OCI-LY1 (cell line): ENCODE results near the gene MYRF.

Experiments
- H2AFZ ChIP-seq: fragments of 200-600 bp; sonication (generic), shearing (Covaris generic); 2 replicates; pipeline ENCODE4 v1.6.0; 2014; ENCODE audit warnings: antibody characterized with exemption, mild to moderate bottlenecking, low read length
- H3F3A ChIP-seq: fragments of 200-600 bp; sonication (generic), shearing (Covaris generic); 2 replicates; pipeline ENCODE4 v1.6.0; 2014; ENCODE audit warnings: mild to moderate bottlenecking, antibody characterized with exemption, low read length, moderate library complexity; ENCODE audit not compliant: insufficient read depth
- H3K27ac ChIP-seq: fragments of 200-600 bp; sonication (generic); 2 replicates; pipeline ENCODE4 v1.5.1; 2014; ENCODE audit warnings: low read length, mixed run types, mild to moderate bottlenecking, low read depth; ENCODE audit not compliant: poor library complexity, severe bottlenecking
- H3K27me3 ChIP-seq: fragments of 200-600 bp; sonication (generic); 2 replicates; pipeline ENCODE4 v1.6.0; 2014; ENCODE audit warnings: antibody characterized with exemption, mild to moderate bottlenecking, low read length, moderate library complexity; ENCODE audit not compliant: insufficient read depth
- H3K36me3 ChIP-seq: fragments of 200-600 bp; sonication (generic); 2 replicates; pipeline ENCODE4 v1.6.1; 2014; ENCODE audit warnings: mild to moderate bottlenecking, antibody characterized with exemption, low read length, moderate library complexity, mixed read lengths; ENCODE audit not compliant: insufficient read depth
- H3K4me1 ChIP-seq: fragments of 200-600 bp; sonication (generic); 2 replicates; pipeline ENCODE4 v1.5.1; 2014; ENCODE audit warnings: mild to moderate bottlenecking, low read length, moderate library complexity; ENCODE audit not compliant: insufficient read depth, severe bottlenecking
- H3K4me2 ChIP-seq: fragments of 200-600 bp; sonication (generic), shearing (Covaris generic); 2 replicates; pipeline ENCODE4 v1.6.1; 2014; ENCODE audit warnings: low read length
- H3K4me3 ChIP-seq: fragments of 200-600 bp; sonication (generic); 2 replicates; pipeline ENCODE4 v1.5.1; 2014; ENCODE audit warnings: low read length, low read depth, mild to moderate bottlenecking, mixed read lengths; ENCODE audit not compliant: poor library complexity, severe bottlenecking
- H3K79me2 ChIP-seq: fragments of 200-600 bp; shearing (Covaris generic); 2 replicates; pipeline ENCODE4 v1.6.1; 2016; ENCODE audit warnings: mixed run types, low read length, mixed read lengths; ENCODE audit not compliant: insufficient read depth
- H3K9ac ChIP-seq: fragments of 200-600 bp; sonication (generic), shearing (Covaris generic); 2 replicates; pipeline ENCODE4 v1.6.1; 2014; ENCODE audit warnings: mild to moderate bottlenecking, low read length, mixed read lengths
- H3K9me2 ChIP-seq: fragments of 200-600 bp; sonication (generic), shearing (Covaris generic); 2 replicates; pipeline ENCODE4 v1.6.1; 2014; ENCODE audit warnings: low read depth, mild to moderate bottlenecking, low read length, mixed read lengths
- H3K9me3 ChIP-seq: fragments of 200-600 bp; shearing (Covaris generic); 2 replicates; pipeline ENCODE4 v1.6.1; 2014; ENCODE audit warnings: low read length, mixed read lengths
- H4K20me1 ChIP-seq: fragments of 200-600 bp; sonication (generic), shearing (Covaris generic); 2 replicates; pipeline ENCODE4 v1.6.0; 2016; ENCODE audit warnings: mild to moderate bottlenecking, low read length; ENCODE audit not compliant: insufficient read depth
- EZH2 ChIP-seq: fragments of 200-600 bp; sonication (generic), shearing (Covaris generic); IDR thresholded peaks from 2 replicates; pipeline ENCODE4 v1.8.0; 2017; ENCODE audit warnings: borderline replicate concordance, mixed run types, mild to moderate bottlenecking, antibody characterized with exemption, low read length, moderate library complexity, mixed read lengths
- TF ChIP-seq, protein P1 (sequence below): fragments of 200-600 bp; sonication (generic), shearing (Covaris generic); IDR thresholded peaks from 2 replicates; pipeline ENCODE4 v1.5.1; 2017; ENCODE audit warnings: mild to moderate bottlenecking, antibody characterized with exemption, low read length, moderate library complexity, mixed read lengths

MYRF gene

DNA sequence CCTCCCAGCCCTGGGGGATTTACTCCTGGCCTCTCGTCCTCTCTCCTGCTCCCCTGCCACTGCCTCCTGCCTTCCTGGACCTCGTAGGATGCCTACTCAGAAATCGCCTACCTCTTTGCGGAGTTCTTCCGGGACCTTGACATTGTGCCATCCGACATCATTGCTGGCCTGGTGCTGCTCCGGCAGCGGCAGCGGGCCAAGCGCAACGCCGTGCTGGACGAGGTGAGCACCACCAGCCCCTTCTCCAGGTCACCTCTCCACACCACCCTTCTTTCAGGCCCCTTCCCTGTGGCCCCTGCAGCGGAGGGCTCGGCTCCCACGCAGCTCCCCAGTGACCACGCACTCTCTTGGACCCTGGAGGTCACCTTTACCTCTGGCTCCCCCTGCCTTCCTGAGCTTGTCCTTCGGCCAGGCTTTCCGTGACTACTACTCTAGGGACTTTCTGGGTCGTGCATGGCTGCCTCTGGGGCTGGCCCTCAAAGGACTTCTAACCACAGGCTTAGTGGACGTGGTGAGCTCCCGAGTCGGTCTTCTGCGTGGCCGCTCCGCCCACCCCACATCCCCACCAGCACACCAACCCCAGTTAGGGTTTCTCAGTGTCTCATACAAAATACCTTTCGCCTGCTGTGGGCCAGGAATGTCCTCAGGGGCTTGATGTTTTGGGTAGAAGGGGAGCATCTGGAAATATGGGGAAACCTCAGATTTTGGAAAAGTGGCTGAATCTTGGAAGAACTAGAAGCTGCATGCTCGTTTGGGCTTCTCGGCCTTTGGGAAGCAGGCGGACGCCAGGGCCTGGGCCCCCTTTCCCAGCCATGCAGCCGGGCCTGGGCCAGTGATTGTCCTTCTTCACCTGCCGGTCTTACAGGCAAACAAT, 24.1 kb upstream of the MYRF start:
- no peaks in the 10 kb centered on the region for H3K36me3 ChIP-seq
- no peaks in the 10 kb centered on the region for H3K27me3 ChIP-seq
- H3K9me3 ChIP-seq, result no peaks in the 10 kb centered on the region
- no peaks in the 10 kb centered on the region for H3K9me2 ChIP-seq
- H3K4me2 ChIP-seq, result no peak overlapping the region
- H3K9ac ChIP-seq, result no peak overlapping the region
- H3K4me1 ChIP-seq, result no peaks in the 10 kb centered on the region
- H4K20me1 ChIP-seq, result no peaks in the 10 kb centered on the region
- no peaks in the 10 kb centered on the region for H3K79me2 ChIP-seq
- no peak overlapping the region for H3K4me3 ChIP-seq
- TF ChIP-seq, protein P1, sequence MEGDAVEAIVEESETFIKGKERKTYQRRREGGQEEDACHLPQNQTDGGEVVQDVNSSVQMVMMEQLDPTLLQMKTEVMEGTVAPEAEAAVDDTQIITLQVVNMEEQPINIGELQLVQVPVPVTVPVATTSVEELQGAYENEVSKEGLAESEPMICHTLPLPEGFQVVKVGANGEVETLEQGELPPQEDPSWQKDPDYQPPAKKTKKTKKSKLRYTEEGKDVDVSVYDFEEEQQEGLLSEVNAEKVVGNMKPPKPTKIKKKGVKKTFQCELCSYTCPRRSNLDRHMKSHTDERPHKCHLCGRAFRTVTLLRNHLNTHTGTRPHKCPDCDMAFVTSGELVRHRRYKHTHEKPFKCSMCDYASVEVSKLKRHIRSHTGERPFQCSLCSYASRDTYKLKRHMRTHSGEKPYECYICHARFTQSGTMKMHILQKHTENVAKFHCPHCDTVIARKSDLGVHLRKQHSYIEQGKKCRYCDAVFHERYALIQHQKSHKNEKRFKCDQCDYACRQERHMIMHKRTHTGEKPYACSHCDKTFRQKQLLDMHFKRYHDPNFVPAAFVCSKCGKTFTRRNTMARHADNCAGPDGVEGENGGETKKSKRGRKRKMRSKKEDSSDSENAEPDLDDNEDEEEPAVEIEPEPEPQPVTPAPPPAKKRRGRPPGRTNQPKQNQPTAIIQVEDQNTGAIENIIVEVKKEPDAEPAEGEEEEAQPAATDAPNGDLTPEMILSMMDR, result no peak
- no peak for TF ChIP-seq EZH2
- H3F3A ChIP-seq, result no peaks in the 10 kb centered on the region
- H3K27ac ChIP-seq, result no peak overlapping the region
- no peak overlapping the region for H2AFZ ChIP-seq

DNA sequence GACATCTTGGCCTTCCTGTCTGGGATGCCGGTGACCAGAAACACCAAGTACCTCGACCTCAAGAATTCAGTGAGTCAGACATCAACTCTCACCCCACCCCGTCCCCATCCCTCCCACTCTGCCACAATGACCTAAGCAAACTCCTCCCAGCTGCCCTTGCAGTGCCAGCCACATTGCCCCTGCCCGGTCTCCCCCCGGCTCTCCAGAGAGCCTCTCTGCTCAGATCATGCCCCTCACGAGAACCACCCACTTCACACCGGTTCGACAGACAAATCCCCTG, 23.6 kb upstream of the MYRF start:
- no peak overlapping the region for H3K27ac ChIP-seq
- H3K27me3 ChIP-seq, result no peaks in the 10 kb centered on the region
- TF ChIP-seq EZH2, result no peak
- TF ChIP-seq, protein P1, result no peak
- no peaks in the 10 kb centered on the region for H3K36me3 ChIP-seq
- H4K20me1 ChIP-seq, result no peaks in the 10 kb centered on the region
- no peak overlapping the region for H3K9ac ChIP-seq
- no peak overlapping the region for H3K4me2 ChIP-seq
- H3K9me2 ChIP-seq, result no peaks in the 10 kb centered on the region
- H3K4me1 ChIP-seq, result no peaks in the 10 kb centered on the region
- no peak overlapping the region for H3K4me3 ChIP-seq
- no peaks in the 10 kb centered on the region for H3F3A ChIP-seq
- no peaks in the 10 kb centered on the region for H3K79me2 ChIP-seq
- H3K9me3 ChIP-seq, result no peaks in the 10 kb centered on the region
- no peak overlapping the region for H2AFZ ChIP-seq

DNA sequence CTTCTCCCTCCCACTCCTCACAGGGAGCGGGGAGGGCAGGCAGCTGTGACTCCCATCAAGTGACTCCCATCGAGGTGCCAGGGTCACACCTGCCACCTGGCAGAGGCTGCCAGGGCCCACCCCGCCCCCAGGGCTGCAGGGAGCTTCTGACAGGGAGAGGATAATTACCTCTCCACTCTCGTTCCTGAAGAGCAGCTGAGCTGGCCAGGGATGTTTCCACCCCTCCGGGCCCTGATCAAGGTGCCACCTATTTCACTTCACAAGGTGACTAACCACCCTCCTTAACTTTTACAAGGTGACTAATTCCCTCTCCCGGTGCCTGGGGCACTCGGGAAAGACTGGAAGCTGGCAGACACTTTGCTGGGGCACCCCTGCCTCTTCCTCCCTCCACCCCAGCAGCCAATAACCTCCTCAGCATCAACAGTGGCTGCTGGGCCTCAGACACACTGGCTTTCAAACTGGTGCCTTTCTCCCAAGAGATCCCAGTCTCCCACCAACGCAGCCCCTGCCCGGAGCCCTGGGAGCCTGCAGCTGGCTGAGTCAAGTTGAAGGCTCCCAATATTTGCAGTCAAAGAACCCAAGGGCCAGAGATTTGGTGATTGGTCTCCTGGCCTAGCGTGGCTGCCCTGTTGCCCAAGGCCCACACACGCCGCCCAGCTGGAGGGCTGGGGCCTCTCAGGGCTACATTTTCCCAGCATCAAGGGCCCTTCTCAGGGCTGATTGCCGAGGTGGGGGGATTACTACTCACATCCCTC, 22.0 kb upstream of the MYRF start:
- Histone ChIP-seq H3K4me1 (no peaks in the 10 kb centered on the region), H3K79me2 (no peaks in the 10 kb centered on the region), H3K4me2 (no peak overlapping the region), H3F3A (no peaks in the 10 kb centered on the region), H3K36me3 (no peaks in the 10 kb centered on the region), H3K9me3 (no peaks in the 10 kb centered on the region), H3K4me3 (no peak overlapping the region), H4K20me1 (no peaks in the 10 kb centered on the region), H3K27ac (no peak overlapping the region), H3K9me2 (no peaks in the 10 kb centered on the region), H2AFZ (no peak overlapping the region), H3K9ac (no peak overlapping the region), H3K27me3 (no peaks in the 10 kb centered on the region)
- TF ChIP-seq, protein P1, result no peak
- no peak for TF ChIP-seq EZH2
